ENCODE measurements around the gene FNDC3B.
"Not testable (repeated sequence)": the region's sequence is repeated elsewhere in the genome, so short reads cannot be mapped to it uniquely, and the experiment has no call there.

FNDC3B gene

GRCh38 chr3:172031996-172032395, 7.4 kb upstream of the FNDC3B start:
- no peak for DNase-seq (ENCODE audit: low read depth in 3 of 3)

GRCh38 chr3:172033396-172033795, 6.0 kb upstream of the FNDC3B start:
- no peak for DNase-seq (ENCODE audit: low read depth in 3 of 3)

GRCh38 chr3:172034786-172035685, 4.3 kb upstream of the FNDC3B start:
- no peak for DNase-seq (ENCODE audit: low read depth in 3 of 3)

- no peak for DNase-seq (ENCODE audit: low read depth in 3 of 3)
Measured at GRCh38 chr3:172036541-172037215, 2.7 kb upstream of the FNDC3B start.

GRCh38 chr3:172038798-172039435, 461 bp upstream of the FNDC3B start:
- DNase-seq (ENCODE audit: low read depth in 3 of 3), result no peak

- peak in 1 of 3 donors; percentile 25 for DNase-seq (ENCODE audit: low read depth in 3 of 3)
Measured at GRCh38 chr3:172040078-172040980, 951 bp downstream of the FNDC3B start.

GRCh38 chr3:172040981-172041963, 1.9 kb downstream of the FNDC3B start:
- DNase-seq (ENCODE audit: low read depth in 3 of 3), result no peak

GRCh38 chr3:172042136-172042662, 2.8 kb downstream of the FNDC3B start:
- no peak for DNase-seq (ENCODE audit: low read depth in 3 of 3)

- not testable (repeated sequence) for DNase-seq (ENCODE audit: low read depth in 3 of 3)
Measured at GRCh38 chr3:172042663-172043179, 3.3 kb downstream of the FNDC3B start.

- DNase-seq (ENCODE audit: low read depth in 3 of 3), result no peak
Measured at GRCh38 chr3:172043233-172043632, 3.9 kb downstream of the FNDC3B start.

GRCh38 chr3:172043766-172044165, 4.4 kb downstream of the FNDC3B start:
- no peak for DNase-seq (ENCODE audit: low read depth in 3 of 3)

GRCh38 chr3:172044833-172045585, 5.6 kb downstream of the FNDC3B start:
- no peak for DNase-seq (ENCODE audit: low read depth in 3 of 3)

- DNase-seq (ENCODE audit: low read depth in 3 of 3), result no peak
Measured at GRCh38 chr3:172046268-172046915, 7.0 kb downstream of the FNDC3B start.

- DNase-seq (ENCODE audit: low read depth in 3 of 3), result no peak
Measured at GRCh38 chr3:172047567-172048115, 8.3 kb downstream of the FNDC3B start.

- no peak for DNase-seq (ENCODE audit: low read depth in 3 of 3)
Measured at GRCh38 chr3:172048599-172048998, 9.2 kb downstream of the FNDC3B start.

- no peak for DNase-seq (ENCODE audit: low read depth in 3 of 3)
Measured at GRCh38 chr3:172051310-172051956, 12.1 kb downstream of the FNDC3B start.

GRCh38 chr3:172051957-172052354, 12.6 kb downstream of the FNDC3B start:
- DNase-seq (ENCODE audit: low read depth in 3 of 3), result no peak

- DNase-seq (ENCODE audit: low read depth in 3 of 3), result no peak
Measured at GRCh38 chr3:172052405-172052804, 13.0 kb downstream of the FNDC3B start.

Data from stimulated activated CD4-positive, alpha-beta T cell treated with anti-CD3 and anti-CD28 coated beads, TNF-alpha, amount 100 ng/mL, for 48 hours (primary cell).